A549 (cell line): ENCODE results near the gene CDHR2. TPM values are rescaled to one million over a fixed set of nuclear protein-coding genes. Genes with fewer than 3 reads are reported as not detected.

Experiments
- ATAC-seq, 2 experiments: fragments of 200-7000 bp in 1 of 2; fragments of >200 bp in 1 of 2; cut with Nextera tagmentation in 1 of 2; cut with Tn5 transposase in 1 of 2; 3 replicates each; pipeline versions ENCODE4 v1.8.0 to v1.9.1; 2018 to 2020; ENCODE audit warnings: mild to moderate bottlenecking in 1 of 2, moderate library complexity in 1 of 2
- CTCF ChIA-PET: fragments of 300-600 bp; sonication (Branson Sonifier 250); formaldehyde crosslinking; extraction: SDS; loops from one replicate; lab custom pipeline; 2021; ENCODE audit warnings: antibody characterized with exemption, inconsistent platforms; lab: Yijun Ruan, JAX
- POLR2A ChIA-PET: fragments of 350-600 bp; formaldehyde crosslinking; extraction: SDS; loops from one replicate; lab custom pipeline; 2021; ENCODE audit warnings: antibody characterized with exemption, inconsistent platforms; lab: Yijun Ruan, JAX
- DNase-seq, 2 experiments: peaks; one replicate each; pipeline versions ENCODE4 v3.0.0 to v3.0.0-alpha.2; 2011 to 2016; ENCODE audit warnings: low read depth in 1 of 2, low spot score in 1 of 2
- FAIRE-seq: peaks from 2 replicates; lab custom pipeline; 2011; peaks lifted over from hg19 to GRCh38; lab: Jason Lieb, UNC
- H3K27ac ChIP-seq, 2 experiments: fragments of >200 bp; sonication (Bioruptor Twin); formaldehyde crosslinking; 3 replicates each; pipeline ENCODE4 v1.5.1; 2016 to 2017
- H3K4me1 ChIP-seq: fragments of >200 bp; sonication (Bioruptor Twin); formaldehyde crosslinking; 3 replicates; pipeline ENCODE4 v1.6.1; 2016
- H3K4me2 ChIP-seq: fragments of >200 bp; sonication (Bioruptor Twin); formaldehyde crosslinking; 3 replicates; pipeline ENCODE4 v1.6.1; 2016
- H3K4me3 ChIP-seq: fragments of >200 bp; sonication (Bioruptor Twin); formaldehyde crosslinking; 3 replicates; pipeline ENCODE4 v1.5.1; 2016
- H3K9me3 ChIP-seq: fragments of >200 bp; sonication (Bioruptor Twin); formaldehyde crosslinking; 3 replicates; pipeline ENCODE4 v1.6.1; 2016
- CBX2 ChIP-seq: fragments of 200-600 bp; sonication (generic); IDR thresholded peaks from 2 replicates; pipeline ENCODE4 v1.6.1; 2016; ENCODE audit warnings: low read depth, mild to moderate bottlenecking, borderline replicate concordance
- CEBPB ChIP-seq, 2 experiments: fragments of >200 bp in 1 of 2; sonication (Bioruptor Twin) in 1 of 2; formaldehyde crosslinking in 1 of 2; IDR thresholded peaks; 2 replicates each; pipeline ENCODE4 v1.6.1; 2012 to 2016
- CHD2 ChIP-seq: fragments of 150-350 bp; IDR thresholded peaks from 2 replicates; pipeline ENCODE4 v1.6.1; 2014; ENCODE audit warnings: low read length; ENCODE audit not compliant: partially characterized antibody
- ELK1 ChIP-seq: fragments of 150-350 bp; IDR thresholded peaks from 2 replicates; pipeline ENCODE4 v1.6.1; 2014; ENCODE audit warnings: low read depth, mild to moderate bottlenecking, low read length
- ESRRA ChIP-seq: fragments of 150-350 bp; IDR thresholded peaks from 2 replicates; pipeline ENCODE4 v1.6.1; 2014; ENCODE audit warnings: mild to moderate bottlenecking, low read length, borderline replicate concordance
- MAX ChIP-seq: IDR thresholded peaks from 2 replicates; pipeline ENCODE4 v1.6.1; 2012
- MAZ ChIP-seq: fragments of 150-350 bp; IDR thresholded peaks from 2 replicates; pipeline ENCODE4 v1.6.1; 2014; ENCODE audit warnings: antibody characterized with exemption, low read depth, low read length, borderline replicate concordance
- POLR2AphosphoS2 ChIP-seq: conservative IDR thresholded peaks from 2 replicates; pipeline ENCODE4 v1.6.1; 2012; ENCODE audit warnings: low read length, improper control_type of control experiment, inconsistent platforms
- RAD21 ChIP-seq, 2 experiments: fragments of >200 bp in 1 of 2; sonication (Bioruptor Twin) in 1 of 2; formaldehyde crosslinking in 1 of 2; IDR thresholded peaks in 1 of 2; conservative IDR thresholded peaks in 1 of 2; 2 replicates in 1 of 2; 3 replicates in 1 of 2; pipeline ENCODE4 v1.6.1; 2012 to 2018; ENCODE audit warnings: inconsistent platforms in 1 of 2
- RARB ChIP-seq: fragments of 250-450 bp; sonication (Bioruptor Pico); IDR thresholded peaks from 2 replicates; pipeline ENCODE4 v1.8.0; 2021; ENCODE audit warnings: mild to moderate bottlenecking, moderate library complexity
- REST ChIP-seq: fragments of 200-600 bp; sonication (generic); IDR thresholded peaks from 2 replicates; pipeline ENCODE4 v1.6.1; 2016; ENCODE audit warnings: antibody characterized with exemption, mild to moderate bottlenecking, moderate library complexity
- RNF2 ChIP-seq: fragments of 200-600 bp; sonication (generic); IDR thresholded peaks from 2 replicates; pipeline ENCODE4 v1.6.1; 2016; ENCODE audit warnings: low read depth, mild to moderate bottlenecking, antibody characterized with exemption, moderate library complexity, borderline replicate concordance
- SMC3 ChIP-seq: fragments of >200 bp; sonication (Bioruptor Twin); formaldehyde crosslinking; IDR thresholded peaks from 3 replicates; pipeline ENCODE4 v1.6.1; 2018; ENCODE audit warnings: inconsistent platforms
- WGBS: methylation state at CpG from one replicate; pipeline ENCODE4 v1.1.6; 2017; ENCODE audit errors: missing lambda C conversion rate; 5-methylcytosine and 5-hydroxymethylcytosine counted together
- polyA plus RNA-seq, 4 experiments: library from polyadenylated mRNA; depleted of rRNA in 3 of 4; stranded (reverse); fragments of >200 nt; fragmentation: RNase III in 1 of 4; extraction: RNeasy Plus Mini Kit Qiagen cat#74134 plus additional on column Dnase treatment in 1 of 4; gene quantifications; 2 replicates in 3 of 4; 3 replicates in 1 of 4; pipeline ENCODE4 v1.2.3, GENCODE V29; 2011 to 2017

CDHR2 gene
- polyA plus RNA-seq, 2 of the 4 experiments (the other 2 are of a cell fraction), result 0.09 TPM; not detected in 1

GRCh38 chr5:176630681-176631222, 81.6 kb downstream of the CDHR2 start:
- ChIA-PET CTCF (interaction anchor here (0.8 to 4.1 kb wide), 7 partner anchors 9 to 57 kb away, joined by 3 to 15 read pairs (median 4); no protein-coding TSS in a partner anchor), POLR2A (interaction anchor here (1.4 to 4.0 kb wide), 2 partner anchors 9 to 17 kb away, joined by 5 to 24 read pairs; partner anchors contain the start of gene TSPAN17)
- peaks cover 8% of the 10 kb centered on the region; the same call in 1 of the 3 replicates for H3K4me1 ChIP-seq
- peak overlapping the region; percentile 100 for H3K4me2 ChIP-seq
- H3K4me3 ChIP-seq, result peak overlapping the region; percentile 53
- no peak for FAIRE-seq
- peak overlapping the region in 1 of 2 experiments; percentile 65; a peak in 2 of 6 replicates for H3K27ac ChIP-seq
- TF ChIP-seq CBX2, result no peak
- no peak for TF ChIP-seq ESRRA
- no peak for TF ChIP-seq RAD21 (conservative IDR thresholded peaks at IDR 0.05 in 1 of 2, IDR thresholded peaks at IDR 0.05 in 1 of 2)
- no peak for TF ChIP-seq MAX
- TF ChIP-seq RNF2, result 0 out of 2 replicates have a peak, but pooled peaks have one; percentile 11
- TF ChIP-seq POLR2AphosphoS2, result no peak
- TF ChIP-seq SMC3, result no peak
- TF ChIP-seq RARB (CRISPR knock-in tag), result no peak
- no peak for TF ChIP-seq CEBPB (IDR thresholded peaks at IDR 0.05)
- H3K9me3 ChIP-seq, result no peaks in the 10 kb centered on the region
- no peak for ATAC-seq
- no peak for DNase-seq
- 44% methylated on average over 20 of the region's 20 CpGs for WGBS

GRCh38 chr5:176631383-176632200, 82.5 kb downstream of the CDHR2 start:
- no peaks in the 10 kb centered on the region for H3K9me3 ChIP-seq
- 69% methylated on average over 7 of the region's 7 CpGs for WGBS
- H3K27ac ChIP-seq, result no peak overlapping the region
- no peak overlapping the region for H3K4me2 ChIP-seq
- no peak for FAIRE-seq
- no peak for ATAC-seq
- CTCF ChIA-PET, result interaction anchor here (0.7 to 4.1 kb wide), 4 partner anchors 10 to 58 kb away, joined by 4 to 15 read pairs (median 8); no protein-coding TSS in a partner anchor
- POLR2A ChIA-PET, result interaction anchor here (4.0 kb wide), 1 partner anchor 16 kb away, joined by 24 read pairs; the partner anchor contains the start of gene TSPAN17
- H3K4me1 ChIP-seq, result peaks cover 8% of the 10 kb centered on the region; the same call in 1 of the 3 replicates
- DNase-seq, result no peak
- no peak for TF ChIP-seq REST
- no peak for TF ChIP-seq MAX
- no peak for TF ChIP-seq CHD2
- no peak for TF ChIP-seq ELK1
- TF ChIP-seq MAZ, result no peak
- TF ChIP-seq, all 56 proteins: peak for 0
- H3K4me3 ChIP-seq, result no peak overlapping the region
